ENCODE data around the gene ZNF536. TPM values are rescaled to one million over a fixed set of nuclear protein-coding genes. Genes with fewer than 3 reads are reported as not detected.

Gene ZNF536
- total and polyA plus RNA-seq, 9 of the 15 experiments (the other 6 are each of a cell fraction or from before 2014, with no cell fraction given): not detected

- H3K9me3 ChIP-seq (replicated peaks; ENCODE audit: control insufficient read depth, insufficient read depth, low read depth, low read length): no peaks in the 10 kb centered on the region
- H3K9me1 ChIP-seq (ENCODE audit: control insufficient read depth, insufficient read depth, low read length): no peaks in the 10 kb centered on the region
- no peaks in the 10 kb centered on the region; a peak in 1 of 5 replicates for H3K27me3 ChIP-seq (ENCODE audit: control insufficient read depth in 2 of 2, insufficient read depth in 2 of 2, low read length in 2 of 2)
- H3K4me1 ChIP-seq (replicated peaks in 1 of 2; ENCODE audit: control insufficient read depth in 2 of 2, insufficient read depth in 2 of 2, low read length in 2 of 2): no peaks in the 10 kb centered on the region
- H3K4me3 ChIP-seq: no peak overlapping the region
- H3K9ac ChIP-seq (ENCODE audit: insufficient read depth in 1 of 2, low read depth in 2 of 2, low read length in 2 of 2): no peak overlapping the region
- no peak overlapping the region for H2AFZ ChIP-seq (ENCODE audit: low read depth, low read length)
- BruUV-seq (replicated peaks): no TSS peak
- WGBS (ENCODE audit: insufficient coverage, low coverage, missing lambda C conversion rate): 3% methylated on average over 8 of the region's 8 CpGs
- no peak for ATAC-seq
- H3K4me2 ChIP-seq (ENCODE audit: insufficient read depth, low read length): no peak overlapping the region
- ChIA-PET POLR2A (interaction anchor here (1.3 kb wide), 1 partner anchor 22 kb away, joined by 3 read pairs; no protein-coding TSS in a partner anchor), CTCF (ENCODE audit: low intra/inter-chr PET ratio) (no interaction called here)
- intact Hi-C loops (cut with micrococcal nuclease) (no loop called here), in situ Hi-C loops (cut with MboI) (no loop called here)
- no peak for DNase-seq (ENCODE audit: extremely low read depth in 1 of 4, low spot score in 3 of 4)
- H3K36me3 ChIP-seq (ENCODE audit: control insufficient read depth, insufficient read depth, low read length): no peaks in the 10 kb centered on the region
- H3K27ac ChIP-seq (ENCODE audit: extremely low read depth, low read depth, low read length): no peak overlapping the region
- no peaks in the 10 kb centered on the region for H4K20me1 ChIP-seq (replicated peaks; ENCODE audit: control insufficient read depth, insufficient read depth, low read length)
- H3K79me2 ChIP-seq (ENCODE audit: control insufficient read depth, insufficient read depth, low read length): no peaks in the 10 kb centered on the region
- FAIRE-seq: no peak
- TF ChIP-seq E2F5 (CRISPR knock-in tag; IDR thresholded peaks at IDR 0.05) (no peak), ZBTB43 (CRISPR knock-in tag; IDR thresholded peaks at IDR 0.05) (no peak), GATAD2B (IDR thresholded peaks at IDR 0.05; ENCODE audit: borderline replicate concordance) (no peak), KAT8 (IDR thresholded peaks at IDR 0.05; ENCODE audit: low read depth) (no peak), PML (IDR thresholded peaks at IDR 0.05; ENCODE audit: low read length) (no peak), FOSL1 (tag; conservative IDR thresholded peaks at IDR 0.05) (no peak), CXXC5 (CRISPR knock-in tag; IDR thresholded peaks at IDR 0.05) (no peak), ESRRB (CRISPR knock-in tag; IDR thresholded peaks at IDR 0.05; ENCODE audit: borderline replicate concordance) (no peak), NONO (IDR thresholded peaks at IDR 0.05; ENCODE audit: low read depth in 2 of 2, low read length in 1 of 2) (no peak), ATF2 (CRISPR knock-in tag; IDR thresholded peaks at IDR 0.05) (no peak)
Measured at GRCh38 chr19:30606114-30607050, 234.2 kb downstream of the ZNF536 start.
